GM19395 (cell line): ENCODE measurements around the gene KCNA3.

Experiments used
- ATAC-seq: cut with Tn5 transposase; IDR thresholded peaks from one replicate; pipeline ENCODE4 v1.9.1; 2021; ENCODE audit warnings: mild to moderate bottlenecking, moderate library complexity; ENCODE audit not compliant: unreplicated experiment

KCNA3 gene

DNA sequence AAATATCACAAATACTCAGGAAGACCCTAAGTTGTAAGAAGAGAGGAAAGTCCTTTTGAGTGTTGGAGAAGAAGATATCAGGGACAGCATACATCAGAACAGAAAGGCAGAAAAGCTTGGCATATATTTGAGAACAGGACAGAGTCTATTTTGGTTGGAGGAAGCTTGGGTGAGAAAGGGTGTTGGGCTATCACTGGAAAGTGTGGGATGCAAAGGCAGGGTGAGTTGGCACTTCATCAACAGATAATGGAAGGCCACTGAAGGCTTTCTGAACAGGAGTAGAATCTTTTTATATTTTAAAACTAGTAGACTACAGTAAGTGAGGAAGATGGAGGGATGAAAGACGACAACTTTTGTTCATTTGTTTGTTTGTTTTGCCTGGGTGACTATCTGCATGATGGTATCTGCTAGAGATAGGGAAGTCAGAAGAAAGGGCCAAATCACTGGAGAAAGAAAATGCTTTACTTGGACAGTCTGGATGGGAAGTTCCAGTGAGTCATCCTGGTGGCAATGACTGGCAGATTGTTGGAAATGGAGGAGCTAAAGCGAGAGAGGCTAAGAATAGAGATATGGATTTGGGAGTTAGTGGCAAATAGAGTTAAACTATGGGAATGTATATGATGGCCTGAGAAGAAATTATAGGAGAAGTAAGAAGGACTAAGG, 34.9 kb downstream of the KCNA3 start:
- no peak for ATAC-seq

DNA sequence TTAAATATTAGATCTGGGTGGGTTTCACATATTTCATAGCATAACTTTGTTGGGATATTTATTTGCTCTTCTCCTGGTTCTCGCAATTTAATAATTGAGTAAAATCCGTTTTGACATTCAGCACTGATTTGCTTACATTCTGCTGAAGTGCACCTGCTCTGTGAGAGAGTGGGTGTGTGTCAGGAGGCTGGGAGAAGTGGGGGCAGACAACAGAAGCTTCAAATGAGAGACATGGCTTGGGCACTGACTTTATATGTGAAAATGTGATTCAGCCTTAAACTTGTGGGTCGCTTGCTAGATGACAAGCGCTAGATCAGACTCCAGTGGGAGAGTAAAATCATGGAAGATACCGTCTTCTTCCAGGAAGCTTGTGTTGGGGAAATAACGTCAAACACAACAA, 36.2 kb downstream of the KCNA3 start:
- ATAC-seq: no peak

GRCh38 chr1:110638058-110638457, 36.7 kb downstream of the KCNA3 start:
- ATAC-seq: no peak

GRCh38 chr1:110637475-110637874, 37.3 kb downstream of the KCNA3 start:
- no peak for ATAC-seq

GRCh38 chr1:110636149-110636935, 38.4 kb downstream of the KCNA3 start:
- ATAC-seq: no peak

- no peak for ATAC-seq
These were observed 39.3 kb downstream of the KCNA3 start for GRCh38 chr1:110635434-110635833.

DNA sequence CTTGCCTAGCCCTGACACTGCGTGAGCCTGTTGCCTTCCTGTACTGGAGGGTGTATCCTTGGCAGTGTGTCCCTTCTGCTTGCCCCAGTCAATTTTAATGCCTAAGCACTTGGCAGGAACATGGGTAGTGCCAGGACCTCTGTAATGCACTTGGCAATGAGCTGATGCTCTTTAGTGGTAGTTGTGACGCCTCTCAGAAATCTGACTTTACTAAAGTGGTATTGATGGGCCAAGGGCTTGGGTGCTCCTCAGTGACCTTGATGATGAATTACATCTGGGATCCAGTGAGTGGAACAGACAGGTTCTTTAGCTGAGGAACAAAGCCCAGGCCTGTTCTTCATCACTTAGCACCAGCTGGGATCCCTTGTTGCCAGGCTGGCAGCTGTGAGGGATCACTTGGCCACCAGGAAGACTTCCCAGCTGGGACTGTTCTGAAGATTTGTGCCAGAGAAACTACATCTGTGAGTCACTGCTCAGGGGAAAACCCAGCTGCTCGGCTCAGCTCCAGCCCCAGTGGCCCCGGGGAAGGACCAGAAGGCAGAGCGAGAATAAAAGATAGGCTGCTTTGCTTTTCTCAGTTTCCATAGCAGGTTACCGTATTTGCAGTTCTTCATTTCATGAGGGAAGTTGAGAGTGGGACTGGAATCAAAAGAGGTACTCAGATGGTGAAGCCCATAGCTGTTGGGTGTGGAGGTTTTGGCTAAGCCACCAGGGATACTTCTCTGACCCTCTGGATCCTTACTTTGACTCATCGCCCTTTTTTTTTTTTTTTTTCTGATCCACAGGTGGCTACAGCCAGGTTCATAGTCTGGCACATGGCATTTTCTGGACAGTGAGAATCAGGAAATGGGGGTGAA, 40.1 kb downstream of the KCNA3 start:
- ATAC-seq: peak; percentile 72

DNA sequence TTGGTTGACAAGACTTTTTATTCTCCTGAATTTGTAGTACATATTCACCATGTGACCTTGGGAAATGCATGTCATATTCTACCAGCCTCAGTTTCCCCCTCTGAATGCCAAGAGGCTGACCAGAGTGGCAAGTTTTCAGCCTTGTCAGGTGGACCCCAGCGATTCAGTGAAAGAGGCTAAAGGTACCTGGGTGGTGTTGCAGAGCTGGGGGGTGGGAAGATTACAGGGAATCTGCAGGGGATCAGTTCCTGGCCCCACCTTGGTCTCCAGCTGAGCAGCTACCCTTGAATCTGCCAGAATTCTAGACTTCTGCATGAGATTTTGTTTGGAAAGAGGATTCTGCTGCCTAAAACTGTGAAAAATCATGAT, 40.7 kb downstream of the KCNA3 start:
- no peak for ATAC-seq

GRCh38 chr1:110633646-110634030, 41.1 kb downstream of the KCNA3 start:
- ATAC-seq: no peak

DNA sequence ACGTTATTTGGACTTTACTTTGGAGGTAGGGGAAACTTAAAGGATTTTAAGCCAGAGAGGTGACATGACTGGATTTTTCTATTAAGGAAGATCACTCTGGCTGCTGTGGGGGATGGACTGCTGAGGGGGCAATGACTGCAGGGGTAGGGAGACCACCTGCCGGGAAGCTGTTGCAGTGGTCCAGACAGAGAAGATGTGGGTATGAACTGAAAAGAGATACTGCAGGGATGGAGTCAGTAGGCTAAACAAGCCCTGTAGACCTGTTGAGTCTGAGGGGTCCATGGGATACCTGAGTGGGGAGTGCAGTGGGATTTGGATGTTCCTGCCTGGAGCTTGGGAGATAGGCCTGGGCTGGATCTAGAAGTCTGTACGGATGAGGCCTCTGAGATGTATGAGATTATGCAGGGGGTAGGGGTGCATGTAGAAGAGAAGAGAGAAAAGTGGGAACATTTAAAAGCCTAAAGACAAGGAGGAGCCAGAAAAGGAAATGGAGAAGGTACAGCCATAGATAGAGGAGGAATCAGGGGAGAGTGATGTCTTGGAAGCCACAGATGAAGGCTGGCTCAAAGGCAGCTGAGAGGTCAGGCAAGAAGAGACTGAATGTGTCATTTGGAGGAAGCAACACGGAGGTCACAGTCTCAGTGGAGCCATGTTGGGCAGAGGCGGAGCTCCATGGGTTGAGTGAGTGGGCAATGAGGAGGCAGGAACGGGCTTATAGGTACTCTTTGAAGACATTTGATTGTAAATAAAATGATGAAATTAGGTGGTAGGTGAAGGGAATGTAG, 42.7 kb downstream of the KCNA3 start:
- no peak for ATAC-seq

DNA sequence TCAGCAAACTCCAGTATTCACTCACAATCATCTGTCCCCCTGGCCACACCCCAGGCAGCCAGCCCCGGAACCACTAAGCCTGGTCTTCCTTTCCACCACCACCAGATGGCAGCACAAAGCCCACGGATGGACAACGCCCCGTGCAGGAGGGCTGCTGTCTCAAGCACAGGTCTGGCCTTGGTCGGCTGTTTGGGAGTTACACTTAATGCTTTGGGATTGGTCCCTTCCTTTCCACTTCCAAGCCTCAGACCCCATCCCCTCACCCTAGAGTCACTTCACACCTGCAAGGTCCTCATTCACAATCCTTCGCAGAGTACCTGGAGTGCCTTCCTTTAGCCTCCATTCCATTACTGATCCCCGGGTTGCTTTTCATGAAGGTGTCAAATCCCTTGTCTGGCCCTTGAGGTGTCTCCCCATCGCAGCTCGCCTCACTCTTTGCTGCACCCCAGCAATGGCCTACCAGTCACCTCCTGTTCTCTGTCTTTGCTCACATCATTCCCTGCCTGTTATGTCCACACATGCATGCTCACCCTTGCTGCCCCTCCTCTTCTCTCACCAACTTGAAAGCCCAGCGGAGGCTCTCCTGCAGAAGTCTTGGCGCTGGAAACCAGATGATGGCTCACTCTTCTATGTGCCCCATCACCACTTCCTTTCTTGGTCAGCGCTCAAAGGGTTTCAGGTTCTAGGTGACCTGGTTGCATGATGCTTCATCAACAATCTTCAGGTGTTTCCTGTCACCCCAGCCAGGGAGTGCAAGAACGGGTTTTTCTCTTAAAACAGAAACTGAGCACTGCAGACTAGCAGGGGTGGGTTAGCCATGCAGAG, 43.7 kb downstream of the KCNA3 start:
- ATAC-seq: peak; percentile 55

DNA sequence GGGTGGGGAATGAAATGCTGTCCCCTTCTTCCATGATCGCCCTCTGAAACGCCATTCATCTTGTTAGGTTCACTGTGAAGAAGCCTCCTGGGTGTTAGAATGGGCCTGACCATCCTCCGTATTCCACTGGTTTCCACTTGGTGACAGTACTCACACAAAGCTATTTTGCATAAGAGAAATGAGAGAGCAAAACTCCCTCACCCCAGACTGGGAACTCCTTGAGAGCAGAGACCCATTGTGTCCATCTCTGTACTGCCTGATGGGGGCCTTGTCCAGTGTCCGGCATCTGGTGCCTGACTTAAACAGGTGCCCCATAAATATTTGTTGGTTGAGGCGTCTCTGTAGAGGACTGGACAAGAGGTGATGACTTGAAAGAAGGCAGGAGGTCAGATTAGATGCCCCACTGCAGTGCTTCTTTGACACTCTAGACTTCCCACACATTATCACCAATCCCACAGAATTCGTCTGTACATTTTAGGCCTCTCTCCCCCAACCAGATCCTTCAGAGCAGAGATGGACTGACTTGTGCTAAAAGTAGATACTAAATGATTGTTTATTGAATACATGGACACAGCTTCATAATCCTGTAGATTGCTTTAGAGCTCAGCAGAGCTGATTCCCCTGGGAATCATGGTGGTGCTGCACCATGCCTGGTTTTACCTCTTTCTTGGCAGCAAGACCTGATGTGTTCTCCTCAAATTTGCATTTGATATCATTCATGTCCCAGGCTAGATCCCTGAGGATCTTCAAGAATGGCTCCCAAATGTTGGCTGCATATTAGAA, 46.2 kb downstream of the KCNA3 start:
- ATAC-seq: no peak

DNA sequence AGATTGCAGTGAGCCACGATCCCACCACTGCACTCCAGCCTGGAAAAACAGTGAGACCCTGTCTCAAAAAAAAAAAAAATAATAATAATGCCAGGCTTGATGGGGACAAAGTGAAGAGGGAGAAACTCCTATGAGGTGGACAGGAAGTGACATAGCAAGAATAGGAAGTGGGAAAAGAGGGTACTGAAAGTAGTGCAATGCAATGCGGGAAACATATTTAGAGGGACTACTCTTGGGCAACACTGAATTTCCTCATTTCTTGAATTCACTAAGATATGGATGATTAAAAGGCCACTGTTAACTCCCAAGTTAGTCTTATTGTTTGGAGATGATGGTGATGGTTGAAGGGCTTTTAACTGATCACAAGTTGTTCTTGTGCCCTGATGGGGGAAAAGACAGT, 47.0 kb downstream of the KCNA3 start:
- no peak for ATAC-seq

DNA sequence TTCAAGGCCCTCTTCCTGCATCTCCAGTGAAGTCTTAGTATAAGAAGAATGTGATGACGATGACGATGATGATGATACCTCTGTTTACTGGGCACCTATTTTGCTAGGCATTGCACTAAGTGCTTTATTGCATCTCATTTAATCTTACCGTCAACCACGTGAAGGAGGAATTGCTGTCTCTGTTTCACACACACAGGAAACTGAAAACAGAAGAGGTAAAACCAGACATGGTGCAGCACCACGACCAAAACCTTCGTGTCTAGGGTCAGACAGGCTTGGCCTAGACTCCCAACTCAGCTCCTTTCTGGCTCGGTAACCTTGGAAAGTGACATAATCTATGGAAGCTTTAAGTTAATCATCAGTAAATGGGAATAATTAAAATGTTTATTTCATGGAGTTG, 47.9 kb downstream of the KCNA3 start:
- ATAC-seq: no peak
